GM12878 (cell line): Measurements from ENCODE around the gene RIPPLY2.

ENCODE experiments used
- SMC3 ChIP-seq: IDR thresholded peaks from 2 replicates; pipeline ENCODE4 v1.6.1; 2011; ENCODE audit warnings: low read length, improper control_type of control experiment, borderline replicate concordance
- TF ChIP-seq, protein P1 (sequence below), 3 experiments: IDR thresholded peaks in 2 of 3; conservative IDR thresholded peaks in 1 of 3; 2 replicates each; pipeline ENCODE4 v1.5.1; 2011; ENCODE audit warnings: low read depth in 3 of 3, low read length in 3 of 3, mild to moderate bottlenecking in 3 of 3, control low read depth in 2 of 3, moderate library complexity in 2 of 3, inconsistent platforms in 1 of 3, mixed read lengths in 1 of 3; ENCODE audit not compliant: control insufficient read depth in 2 of 3, insufficient read depth in 1 of 3; ENCODE audit errors: extremely low read depth in 1 of 3

DNA sequence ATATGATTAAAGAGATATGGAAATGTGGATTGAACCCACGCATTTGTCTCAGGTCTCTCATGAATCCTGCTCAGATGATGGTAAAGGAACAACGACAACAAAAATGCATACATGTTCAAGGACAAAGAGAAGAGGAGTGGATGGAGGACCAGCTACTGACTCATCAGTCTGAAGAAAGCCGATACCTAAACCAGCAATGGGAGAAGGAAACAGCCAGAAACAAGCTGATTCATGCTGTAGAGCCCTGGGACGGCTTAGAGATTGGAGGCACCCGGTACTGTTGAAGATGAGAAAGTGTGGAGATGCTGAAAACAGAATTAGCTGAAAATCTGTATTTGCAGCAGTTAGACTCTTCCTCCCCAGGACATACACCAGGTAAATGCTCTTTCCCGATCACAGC, 14.4 kb upstream of the RIPPLY2 start:
- TF ChIP-seq, protein P1, sequence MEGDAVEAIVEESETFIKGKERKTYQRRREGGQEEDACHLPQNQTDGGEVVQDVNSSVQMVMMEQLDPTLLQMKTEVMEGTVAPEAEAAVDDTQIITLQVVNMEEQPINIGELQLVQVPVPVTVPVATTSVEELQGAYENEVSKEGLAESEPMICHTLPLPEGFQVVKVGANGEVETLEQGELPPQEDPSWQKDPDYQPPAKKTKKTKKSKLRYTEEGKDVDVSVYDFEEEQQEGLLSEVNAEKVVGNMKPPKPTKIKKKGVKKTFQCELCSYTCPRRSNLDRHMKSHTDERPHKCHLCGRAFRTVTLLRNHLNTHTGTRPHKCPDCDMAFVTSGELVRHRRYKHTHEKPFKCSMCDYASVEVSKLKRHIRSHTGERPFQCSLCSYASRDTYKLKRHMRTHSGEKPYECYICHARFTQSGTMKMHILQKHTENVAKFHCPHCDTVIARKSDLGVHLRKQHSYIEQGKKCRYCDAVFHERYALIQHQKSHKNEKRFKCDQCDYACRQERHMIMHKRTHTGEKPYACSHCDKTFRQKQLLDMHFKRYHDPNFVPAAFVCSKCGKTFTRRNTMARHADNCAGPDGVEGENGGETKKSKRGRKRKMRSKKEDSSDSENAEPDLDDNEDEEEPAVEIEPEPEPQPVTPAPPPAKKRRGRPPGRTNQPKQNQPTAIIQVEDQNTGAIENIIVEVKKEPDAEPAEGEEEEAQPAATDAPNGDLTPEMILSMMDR (IDR thresholded peaks at IDR 0.05 in 2 of 3, conservative IDR thresholded peaks at IDR 0.05 in 1 of 3; ENCODE audit: control insufficient read depth in 2 of 3, extremely low read depth in 1 of 3, insufficient read depth in 1 of 3, low read depth in 3 of 3, low read length in 3 of 3) = no peak
- TF ChIP-seq SMC3 = no peak
